ENCODE results near the gene CACNG6. TPM values are rescaled to one million over a fixed set of nuclear protein-coding genes. Genes with fewer than 3 reads are reported as not detected.

CACNG6 gene
- total RNA-seq, 1 donor from 2014 or later = 3.1 TPM

- no peak for DNase-seq (ENCODE audit: low read depth, low spot score)
Observed at GRCh38 chr19:53966931-53967330, 24.5 kb upstream of the CACNG6 start.

- DNase-seq (ENCODE audit: low read depth, low spot score) = no peak
Observed at GRCh38 chr19:53969366-53969765, 22.1 kb upstream of the CACNG6 start.

- DNase-seq (ENCODE audit: low read depth, low spot score) = no peak
Observed at GRCh38 chr19:53971673-53972072, 19.8 kb upstream of the CACNG6 start.

GRCh38 chr19:53977429-53977990, 13.9 kb upstream of the CACNG6 start:
- DNase-seq (ENCODE audit: low read depth, low spot score) = peak; percentile 71

- DNase-seq (ENCODE audit: low read depth, low spot score) = peak; percentile 95
Observed at GRCh38 chr19:53977991-53978731, 13.3 kb upstream of the CACNG6 start.

- no peak for DNase-seq (ENCODE audit: low read depth, low spot score)
Observed at GRCh38 chr19:53978975-53979801, 12.2 kb upstream of the CACNG6 start.

GRCh38 chr19:53980539-53981375, 10.7 kb upstream of the CACNG6 start:
- DNase-seq (ENCODE audit: low read depth, low spot score) = peak; percentile 75

- DNase-seq (ENCODE audit: low read depth, low spot score) = no peak
Observed at GRCh38 chr19:53981376-53981951, 10.0 kb upstream of the CACNG6 start.

GRCh38 chr19:53982001-53982451, 9.4 kb upstream of the CACNG6 start:
- no peak for DNase-seq (ENCODE audit: low read depth, low spot score)

- no peak for DNase-seq (ENCODE audit: low read depth, low spot score)
Observed at GRCh38 chr19:53982611-53983010, 8.8 kb upstream of the CACNG6 start.

GRCh38 chr19:53983457-53984289, 7.8 kb upstream of the CACNG6 start:
- DNase-seq (ENCODE audit: low read depth, low spot score) = no peak

GRCh38 chr19:53985863-53986262, 5.6 kb upstream of the CACNG6 start:
- DNase-seq (ENCODE audit: low read depth, low spot score) = no peak

- DNase-seq (ENCODE audit: low read depth, low spot score) = no peak
Observed at GRCh38 chr19:53988981-53989380, 2.5 kb upstream of the CACNG6 start.

GRCh38 chr19:53989600-53990533, 1.6 kb upstream of the CACNG6 start:
- DNase-seq (ENCODE audit: low read depth, low spot score) = peak; percentile 65

GRCh38 chr19:53992211-53992610, 774 bp downstream of the CACNG6 start:
- DNase-seq (ENCODE audit: low read depth, low spot score) = no peak

- no peak for DNase-seq (ENCODE audit: low read depth, low spot score)
Observed at GRCh38 chr19:53992815-53993214, 1.4 kb downstream of the CACNG6 start.

- no peak for DNase-seq (ENCODE audit: low read depth, low spot score)
Observed at GRCh38 chr19:53993448-53993847, 2.0 kb downstream of the CACNG6 start.

GRCh38 chr19:53994811-53995210, 3.4 kb downstream of the CACNG6 start:
- DNase-seq (ENCODE audit: low read depth, low spot score) = no peak

GRCh38 chr19:53998223-53998622, 6.8 kb downstream of the CACNG6 start:
- DNase-seq (ENCODE audit: low read depth, low spot score) = no peak

All from pulmonary artery endothelial cell (primary cell).